HG03064 (cell line): ENCODE measurements around the gene MIEN1.
A peak's percentile ranks its signal among the peaks of the same experiment; 100 is the strongest.
"Not testable (repeated sequence)": the region's sequence is repeated elsewhere in the genome, so short reads cannot be mapped to it uniquely, and the experiment has no call there.

Experiments used
- ATAC-seq: cut with Tn5 transposase; IDR thresholded peaks from one replicate; pipeline ENCODE4 v1.9.1; 2021; ENCODE audit warnings: low read depth; ENCODE audit not compliant: unreplicated experiment

Gene MIEN1

DNA sequence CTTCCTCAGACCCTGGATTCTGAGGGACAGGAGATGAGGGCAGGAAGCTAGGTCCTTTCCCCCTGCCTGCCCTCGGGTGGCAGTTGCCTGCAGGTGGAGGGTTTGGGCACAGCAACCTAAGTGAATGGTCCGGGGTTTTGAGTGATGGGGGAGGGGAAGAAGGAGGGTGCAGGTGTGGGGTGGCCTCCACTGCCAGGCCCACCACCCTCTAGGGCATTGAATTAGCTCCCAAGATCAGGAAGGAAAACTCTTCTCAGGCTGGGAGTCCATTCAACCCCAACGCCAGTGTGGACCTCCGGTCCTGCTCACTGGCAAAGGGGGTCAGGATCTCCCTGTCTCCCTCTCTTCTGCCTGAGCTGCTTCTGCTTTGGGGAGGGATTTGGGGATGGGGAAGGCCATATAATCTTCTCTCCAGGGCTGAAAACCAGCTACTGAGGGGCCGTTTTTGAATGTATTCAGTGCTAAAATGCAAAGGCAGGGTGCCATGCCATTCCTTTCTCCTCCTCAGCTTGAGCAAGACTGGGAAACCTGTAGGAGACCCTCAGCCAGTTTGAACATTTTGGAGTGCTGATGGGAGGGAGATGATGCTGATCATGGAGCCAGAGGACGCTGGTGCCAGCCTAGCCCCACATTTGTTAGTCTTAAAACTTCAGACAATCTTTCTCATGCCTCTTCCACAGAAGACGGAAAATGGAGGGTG lies 26.2 kb upstream of the MIEN1 start:
- no peak for ATAC-seq

DNA sequence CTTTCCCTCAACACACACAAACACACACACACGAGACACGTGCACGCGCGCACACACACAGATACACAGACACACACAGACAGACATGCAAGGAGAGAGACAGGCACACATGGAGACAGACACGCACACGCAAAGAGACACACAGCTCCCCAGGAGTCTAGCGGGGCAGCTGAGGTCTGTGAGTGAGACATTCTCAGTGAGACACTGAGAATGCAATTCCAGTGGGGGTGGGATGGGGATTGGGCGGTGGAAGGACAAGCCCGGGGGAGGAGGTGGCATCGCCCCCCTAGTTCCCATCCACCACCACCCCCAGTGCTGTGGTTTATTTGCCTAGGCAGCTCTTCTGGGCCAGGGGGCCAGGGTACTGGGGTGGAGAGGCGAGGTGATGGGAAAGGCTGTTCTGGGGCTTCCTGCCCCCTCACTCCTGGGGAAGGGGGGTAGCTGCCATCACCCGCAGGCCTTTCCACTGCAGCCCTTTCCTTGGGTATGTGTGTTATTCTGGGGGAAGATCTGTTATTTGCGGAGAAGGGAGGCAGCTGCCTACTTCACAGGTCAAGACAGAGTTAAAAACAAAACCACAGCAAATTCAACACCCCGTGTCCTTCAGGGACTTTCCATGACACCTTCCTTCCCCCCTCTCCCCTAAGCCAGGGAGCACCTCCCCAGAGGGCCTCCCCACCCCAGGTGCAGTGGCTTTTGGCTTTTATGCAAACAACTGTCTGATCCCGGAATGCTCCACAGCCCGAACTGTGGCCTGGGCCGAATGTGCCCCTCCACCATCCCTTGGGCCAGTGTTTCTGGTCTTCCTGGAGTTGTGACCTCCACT lies 25.4 kb upstream of the MIEN1 start:
- no peak for ATAC-seq

DNA sequence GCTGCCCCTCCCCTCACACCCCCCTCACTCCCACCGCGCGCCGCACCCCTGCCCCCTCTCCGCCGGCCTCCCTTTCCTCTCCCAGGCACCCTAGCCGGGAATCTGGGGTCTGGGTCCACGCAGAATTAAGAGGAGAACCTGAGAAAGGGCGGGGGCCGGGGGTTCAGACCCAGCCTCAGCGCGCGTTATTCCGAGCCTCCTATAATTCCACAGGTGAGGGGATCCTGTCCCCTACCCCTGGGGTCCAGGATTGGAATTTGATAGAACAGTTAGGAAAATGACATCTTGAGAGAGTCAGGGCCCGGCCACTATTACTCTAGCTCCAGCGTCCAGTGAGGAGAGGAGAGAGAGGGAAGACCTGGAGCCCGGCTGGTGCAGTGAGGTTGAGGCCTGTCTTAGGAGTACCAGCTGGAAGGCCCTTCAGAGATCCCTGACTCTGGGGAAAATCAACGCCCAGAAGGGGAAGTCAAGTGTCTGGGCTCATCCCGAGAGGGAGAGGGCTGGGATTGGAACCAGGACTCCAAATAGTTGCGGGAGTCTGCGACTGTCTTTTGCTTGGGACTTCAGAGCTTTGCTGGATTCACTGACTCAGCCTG lies 24.7 kb upstream of the MIEN1 start:
- no peak for ATAC-seq

DNA sequence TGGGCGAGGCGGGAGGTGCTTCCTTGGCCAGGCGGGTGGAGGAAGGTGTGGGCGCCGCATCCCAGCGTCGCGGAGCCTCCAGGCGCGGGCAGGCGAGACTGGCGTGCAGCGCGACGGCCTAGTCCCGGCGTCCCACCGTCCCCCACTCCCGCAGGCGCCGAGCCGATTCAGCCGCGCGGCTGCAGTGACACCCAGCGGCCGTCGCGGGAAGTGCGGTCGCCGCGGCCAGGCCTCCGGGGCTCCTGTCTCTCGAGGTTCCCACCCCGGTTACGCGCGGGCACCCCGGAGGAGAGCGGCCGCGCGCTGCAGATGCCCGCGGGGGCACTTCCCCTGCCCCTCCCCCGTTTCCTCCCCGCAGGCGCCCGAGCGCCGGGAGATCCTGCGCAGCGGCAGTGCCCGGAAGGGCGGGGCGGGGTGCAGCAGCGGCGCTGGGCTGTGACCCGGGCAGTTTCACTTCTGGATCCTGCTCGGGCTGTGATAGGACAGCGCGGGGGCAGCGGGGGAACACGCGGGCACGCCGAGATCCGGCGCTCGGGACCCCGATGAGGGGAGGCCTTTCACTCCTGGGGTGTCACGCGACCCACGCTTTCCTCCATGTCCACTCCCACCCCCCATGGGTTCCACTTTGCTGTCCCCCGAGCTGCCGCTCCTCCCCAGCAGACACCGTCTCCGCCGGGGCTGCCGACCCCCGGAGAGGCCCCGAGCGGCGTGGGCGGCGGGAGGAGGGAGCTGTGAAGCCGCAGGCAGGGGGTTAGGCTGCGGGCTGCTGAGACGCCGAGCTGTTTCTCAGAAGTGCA lies 24.0 kb upstream of the MIEN1 start:
- peak; percentile 51 for ATAC-seq

DNA sequence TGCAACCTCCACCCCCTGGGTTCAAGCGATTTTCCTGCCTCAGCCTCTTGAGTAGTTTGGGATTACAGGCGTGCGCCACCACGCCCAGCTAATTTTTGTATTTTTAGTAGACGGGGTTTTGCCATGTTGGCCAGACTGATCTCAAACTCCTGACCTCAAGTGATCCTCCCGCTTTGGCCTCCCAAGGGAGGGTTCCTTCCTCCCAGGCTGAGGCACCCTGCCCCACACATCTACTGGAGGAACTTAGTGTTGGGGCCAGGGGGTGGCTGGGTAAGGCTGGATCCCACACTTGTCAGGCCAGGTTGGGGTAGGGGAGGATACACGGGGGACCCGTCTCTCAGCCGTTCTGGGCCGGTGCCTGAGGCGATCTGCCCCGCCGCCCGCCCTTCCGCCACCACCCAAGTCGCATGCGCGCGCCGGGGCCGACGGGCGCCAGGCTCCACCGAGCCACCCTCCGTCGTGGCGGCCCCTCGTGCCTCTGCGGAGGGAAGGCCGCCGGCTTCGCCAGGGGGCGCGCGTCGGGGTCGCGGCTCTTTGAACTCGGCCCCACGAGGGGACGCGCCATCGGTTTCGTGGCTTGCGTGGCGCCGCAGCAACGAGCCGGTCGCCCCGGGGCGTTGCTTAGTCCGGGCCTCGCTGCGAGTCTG lies 23.3 kb upstream of the MIEN1 start:
- ATAC-seq = peak; percentile 15

DNA sequence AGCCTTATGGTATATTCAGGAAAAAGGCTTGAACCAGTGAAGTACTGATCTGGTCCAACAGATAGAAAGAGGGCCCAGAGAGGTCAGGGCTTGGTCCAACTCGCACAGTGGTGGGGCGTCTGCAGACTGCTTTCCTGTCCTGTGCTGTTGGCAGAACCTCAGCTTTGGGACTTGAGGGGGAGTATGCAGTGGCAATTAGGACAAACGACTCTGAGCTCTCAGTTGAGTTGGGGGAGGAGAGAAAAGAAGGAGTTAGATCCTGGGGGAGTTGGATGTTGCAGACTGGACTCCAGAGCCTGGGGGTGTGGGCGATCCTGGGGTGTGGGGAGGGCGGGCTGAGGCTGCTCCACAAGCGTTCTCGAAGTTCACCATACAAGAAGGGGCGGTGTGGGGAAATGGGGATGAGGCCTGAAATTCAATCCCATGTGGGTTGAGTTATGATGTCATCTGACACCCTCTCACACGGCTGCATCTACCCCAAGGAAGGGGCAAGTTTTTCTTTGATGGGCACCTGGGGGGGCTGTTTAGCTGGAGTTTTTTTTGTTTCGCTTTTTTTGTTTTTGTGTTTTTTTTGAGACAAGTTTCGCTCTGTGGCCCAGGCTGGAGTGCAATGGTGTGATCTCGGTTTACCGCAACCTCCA lies 22.0 kb upstream of the MIEN1 start:
- no peak for ATAC-seq

DNA sequence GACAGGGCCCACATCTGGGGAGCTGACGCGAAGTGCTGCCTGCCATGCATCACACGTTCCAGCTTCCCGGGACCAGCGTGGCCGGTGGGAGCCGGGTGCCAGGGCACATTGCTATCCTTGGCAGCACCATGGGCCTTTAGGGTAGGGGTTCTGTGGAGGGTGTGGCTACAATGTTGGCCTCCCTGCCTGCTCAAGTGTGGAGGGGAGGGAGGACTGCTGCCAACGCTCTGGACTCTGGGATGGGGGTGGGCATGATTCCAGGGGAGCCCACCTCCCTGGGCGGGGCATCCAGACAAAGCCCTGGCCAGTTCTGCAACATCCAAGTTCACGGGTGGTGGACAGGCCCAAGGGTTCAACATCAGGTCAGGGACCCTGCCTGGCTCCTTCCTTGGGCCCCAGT lies 21.3 kb upstream of the MIEN1 start:
- ATAC-seq = no peak

DNA sequence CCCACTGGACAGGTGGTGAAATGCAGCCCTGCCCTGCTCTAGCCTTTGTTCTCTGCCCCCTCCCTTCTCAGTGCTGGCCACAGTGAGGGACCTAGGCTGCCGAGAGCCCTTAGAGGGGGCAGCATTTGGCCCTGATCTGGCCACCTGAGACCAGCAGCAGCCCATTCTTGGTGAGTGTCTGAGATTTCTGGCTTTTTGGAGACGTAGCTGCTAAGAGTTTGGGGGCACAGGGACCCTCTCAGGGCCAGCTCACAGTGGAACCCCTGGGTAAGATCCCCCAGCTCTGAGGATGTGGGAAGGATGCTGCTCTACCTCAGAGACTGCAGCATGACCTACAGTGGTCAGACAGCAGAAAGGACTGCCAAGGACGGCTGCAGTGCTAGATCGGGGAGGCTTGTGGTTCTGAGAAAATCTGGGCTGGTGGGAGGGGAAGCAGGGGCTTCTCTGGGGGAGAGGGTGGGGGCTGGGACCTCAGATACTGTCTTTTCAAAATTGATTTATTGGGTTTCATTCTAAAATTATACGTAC lies 20.7 kb upstream of the MIEN1 start:
- ATAC-seq = no peak

DNA sequence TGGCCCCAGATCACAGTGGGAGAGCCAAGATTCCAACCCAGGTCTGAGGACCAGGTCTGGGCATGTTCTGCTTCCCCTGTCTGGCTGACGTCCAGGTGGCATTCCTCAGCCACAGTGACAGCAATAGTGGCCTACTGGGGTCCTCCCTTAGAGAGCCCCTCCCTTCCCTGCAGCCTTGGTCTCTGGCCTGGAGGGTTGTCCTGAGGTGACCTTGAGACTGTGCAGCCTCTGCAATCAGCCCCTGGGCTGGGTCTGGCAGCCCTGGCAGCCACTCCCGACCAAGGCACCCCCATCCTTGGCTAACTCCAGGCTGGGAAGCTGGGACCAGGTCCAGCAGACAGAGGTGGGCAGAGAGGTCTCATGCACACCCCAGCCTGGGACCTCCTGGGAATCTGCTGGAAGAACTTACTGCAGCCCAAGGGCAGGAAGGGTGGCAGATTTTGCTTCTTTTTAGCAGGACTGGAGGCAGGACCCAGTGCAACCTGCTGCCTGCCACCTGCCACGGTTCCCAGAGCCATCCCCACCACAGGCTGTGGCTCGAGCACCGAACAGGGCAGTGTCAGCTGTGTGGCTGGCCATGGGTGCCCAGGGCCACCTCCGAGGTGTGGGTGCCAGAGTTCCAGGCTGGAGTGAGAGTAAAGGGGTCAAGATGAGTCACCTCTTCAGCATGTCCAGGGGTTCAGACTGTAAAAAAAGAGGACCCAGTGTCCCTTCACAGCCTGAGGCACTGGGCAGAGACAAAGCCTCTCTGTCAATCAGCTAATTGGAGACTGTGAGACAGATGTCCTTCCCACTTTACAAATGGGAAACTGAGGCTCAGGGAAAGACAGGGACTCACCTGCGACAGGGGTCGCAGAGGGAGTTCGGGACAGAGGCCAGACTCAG lies 20.0 kb upstream of the MIEN1 start:
- no peak for ATAC-seq

DNA sequence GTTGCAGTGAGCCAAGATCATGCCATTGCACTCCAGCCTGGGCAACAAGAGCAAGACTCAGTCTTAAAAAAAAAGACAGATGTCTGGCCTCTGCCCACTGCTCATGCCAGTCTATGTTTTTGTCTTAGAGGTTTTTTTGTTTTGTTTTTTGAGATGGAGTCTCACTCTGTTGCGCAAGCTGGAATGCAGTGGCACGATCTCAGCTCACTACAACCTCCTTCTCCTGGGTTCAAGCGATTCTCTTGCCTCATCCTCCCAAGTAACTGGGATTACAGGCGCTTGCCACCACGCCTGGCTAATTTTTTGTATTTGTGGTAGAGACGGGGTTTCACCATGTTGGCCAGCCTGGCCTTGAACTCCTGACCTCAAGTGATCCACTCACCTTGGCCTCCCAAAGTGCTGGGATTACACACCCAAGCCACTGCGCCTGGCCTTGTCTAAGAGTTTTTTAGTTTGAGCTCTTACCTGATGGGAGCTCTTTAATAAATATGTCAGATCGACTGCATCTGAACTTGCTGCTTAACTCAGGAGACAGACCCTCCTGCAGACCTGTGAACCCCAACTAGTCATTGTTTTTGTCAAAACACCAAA lies 18.2 kb upstream of the MIEN1 start:
- ATAC-seq = not testable (repeated sequence)

DNA sequence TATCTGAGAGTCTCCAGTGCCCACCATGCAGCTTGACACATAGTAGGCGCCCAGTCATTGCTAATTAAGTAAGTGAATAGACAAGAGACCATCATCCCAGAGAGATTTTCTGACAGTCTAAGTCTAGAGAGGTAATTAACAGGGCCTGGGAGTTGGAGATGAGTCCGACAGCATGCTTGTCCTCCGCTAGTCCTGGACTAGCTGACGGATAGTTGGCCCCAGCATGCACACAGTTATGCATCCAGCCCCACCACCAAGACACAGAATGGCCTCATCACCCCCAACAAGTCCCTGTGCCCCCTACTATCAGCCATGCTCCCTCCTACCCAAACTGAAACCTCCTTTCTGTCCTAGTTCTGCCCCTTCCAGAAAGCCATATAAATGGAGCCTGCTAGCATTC lies 17.4 kb upstream of the MIEN1 start:
- no peak for ATAC-seq

DNA sequence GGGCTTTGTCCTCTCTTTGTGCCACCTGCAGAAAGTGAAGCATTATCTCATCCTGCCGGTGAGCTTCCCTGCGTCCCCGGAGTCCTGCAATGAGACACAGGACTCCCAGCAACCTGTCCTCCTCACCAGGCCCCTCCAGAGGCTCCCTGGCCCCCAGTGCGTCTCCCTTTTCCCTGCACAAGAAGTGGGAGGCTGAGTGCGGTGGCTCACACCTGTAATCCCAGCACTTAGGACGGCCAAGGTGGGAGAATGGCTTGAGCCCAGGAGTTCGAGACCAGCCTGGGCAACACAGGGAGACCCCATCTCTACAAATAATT lies 15.8 kb upstream of the MIEN1 start:
- no peak for ATAC-seq

DNA sequence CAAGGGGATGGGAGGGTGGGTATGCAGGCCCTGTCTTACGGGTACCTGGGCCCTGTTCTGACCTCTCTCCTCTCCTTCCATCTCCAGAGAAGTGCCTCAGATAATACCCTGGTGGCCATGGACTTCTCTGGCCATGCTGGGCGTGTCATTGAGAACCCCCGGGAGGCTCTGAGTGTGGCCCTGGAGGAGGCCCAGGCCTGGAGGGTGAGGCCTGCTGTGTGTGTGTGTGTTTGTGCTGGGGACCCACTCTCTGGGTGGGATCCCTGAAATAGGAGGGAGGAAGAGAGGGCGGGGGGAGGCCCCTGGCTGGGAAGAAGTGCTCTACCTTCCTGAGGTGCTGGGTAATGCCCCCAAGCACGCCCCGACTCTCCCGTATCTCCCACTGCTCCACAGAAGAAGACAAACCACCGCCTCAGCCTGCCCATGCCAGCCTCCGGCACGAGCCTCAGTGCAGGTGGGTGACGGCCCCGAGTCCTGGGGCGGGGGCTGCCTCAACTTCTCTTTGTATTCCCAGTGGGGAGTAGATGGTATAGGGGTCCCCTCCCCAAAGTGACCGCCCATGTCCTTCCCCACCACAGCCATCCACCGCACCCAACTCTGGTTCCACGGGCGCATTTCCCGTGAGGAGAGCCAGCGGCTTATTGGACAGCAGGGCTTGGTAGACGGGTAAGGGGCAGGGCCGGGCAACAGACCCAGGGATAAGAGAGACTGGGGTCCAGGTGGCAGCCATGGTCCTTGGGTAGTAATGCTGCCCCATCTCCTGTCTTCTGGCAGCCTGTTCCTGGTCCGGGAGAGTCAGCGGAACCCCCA lies 15.2 kb upstream of the MIEN1 start:
- no peak for ATAC-seq

DNA sequence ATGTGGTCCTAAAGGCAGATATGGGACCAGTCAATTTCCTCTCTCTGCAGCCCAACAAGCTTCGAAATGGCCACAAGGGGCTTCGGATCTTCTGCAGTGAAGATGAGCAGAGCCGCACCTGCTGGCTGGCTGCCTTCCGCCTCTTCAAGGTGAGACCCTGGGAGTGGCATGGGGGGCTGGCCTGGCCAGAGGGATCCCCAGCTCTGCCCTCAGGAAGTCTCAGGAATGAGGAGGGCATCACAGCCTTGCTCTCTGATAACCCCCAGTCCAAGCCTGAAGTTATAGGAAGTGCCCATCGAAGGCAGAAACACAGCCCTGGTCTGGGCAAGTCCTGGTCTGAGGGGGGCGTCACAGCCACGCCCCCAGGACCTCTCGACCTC lies 14.5 kb upstream of the MIEN1 start:
- ATAC-seq = no peak

DNA sequence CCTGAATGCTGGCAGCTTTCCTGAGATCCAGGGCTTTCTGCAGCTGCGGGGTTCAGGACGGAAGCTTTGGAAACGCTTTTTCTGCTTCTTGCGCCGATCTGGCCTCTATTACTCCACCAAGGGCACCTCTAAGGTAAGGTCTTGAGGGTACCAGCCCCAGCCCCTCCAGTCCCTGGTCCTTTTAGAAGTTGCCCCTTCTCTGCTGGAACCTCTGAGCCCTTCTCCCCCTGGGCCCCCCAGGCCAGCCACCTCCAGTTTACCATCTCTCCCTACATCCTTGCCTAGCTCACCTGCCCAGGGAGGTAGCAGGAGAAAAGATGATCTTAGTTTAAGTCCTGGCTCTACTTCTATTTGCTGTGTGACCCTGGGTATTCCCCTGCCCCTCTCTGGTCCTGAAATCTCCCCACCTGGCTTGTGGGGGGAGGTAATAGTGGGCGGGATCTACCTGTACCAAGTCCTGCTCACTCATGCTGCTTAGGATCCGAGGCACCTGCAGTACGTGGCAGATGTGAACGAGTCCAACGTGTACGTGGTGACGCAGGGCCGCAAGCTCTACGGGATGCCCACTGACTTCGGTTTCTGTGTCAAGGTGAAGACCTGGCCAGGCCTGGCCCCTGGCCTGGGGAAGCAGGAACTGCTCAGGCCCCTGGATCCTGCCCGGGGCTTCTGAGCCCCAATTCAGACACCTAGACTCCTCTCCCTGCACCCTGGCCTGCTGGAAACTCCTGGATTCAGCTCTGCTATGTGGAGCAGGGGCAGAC lies 13.9 kb upstream of the MIEN1 start:
- no peak for ATAC-seq

DNA sequence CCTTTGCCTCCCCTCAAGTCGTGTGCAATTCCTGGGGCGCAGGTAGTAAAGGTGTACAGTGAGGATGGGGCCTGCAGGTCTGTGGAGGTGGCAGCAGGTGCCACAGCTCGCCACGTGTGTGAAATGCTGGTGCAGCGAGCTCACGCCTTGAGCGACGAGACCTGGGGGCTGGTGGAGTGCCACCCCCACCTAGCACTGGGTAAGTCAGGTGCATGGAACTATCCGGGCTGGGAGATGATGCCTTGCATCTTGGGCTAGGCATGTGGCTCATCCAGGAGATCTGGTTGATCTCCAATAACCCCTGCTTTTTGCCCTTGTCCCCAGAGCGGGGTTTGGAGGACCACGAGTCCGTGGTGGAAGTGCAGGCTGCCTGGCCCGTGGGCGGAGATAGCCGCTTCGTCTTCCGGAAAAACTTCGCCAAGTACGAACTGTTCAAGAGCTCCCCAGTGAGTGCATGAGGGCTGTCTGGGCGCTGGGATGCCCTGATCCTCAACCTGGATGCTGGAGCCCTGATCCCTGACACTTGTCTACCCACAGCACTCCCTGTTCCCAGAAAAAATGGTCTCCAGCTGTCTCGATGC lies 12.6 kb upstream of the MIEN1 start:
- no peak for ATAC-seq
